Activated CD4-positive, alpha-beta T cell treated with anti-CD3 and anti-CD28 coated beads, Interleukin-2, amount 10 ng/mL, durations not matched to agents 7 days and 5 days (primary cell): ENCODE data around the gene TMEM164. TPM values are rescaled to one million over a fixed set of nuclear protein-coding genes. Genes with fewer than 3 reads are reported as not detected.

Source experiments
- CTCF ChIA-PET: fragments of 350-600 bp; sonication (Branson Sonifier 250); formaldehyde crosslinking; loops from one replicate; lab custom pipeline; 2021; ENCODE audit warnings: antibody characterized with exemption; lab: Charles Lee
- POLR2A ChIA-PET: fragments of 350-600 bp; sonication (Branson Sonifier 250); formaldehyde crosslinking; loops from one replicate; lab custom pipeline; 2021; ENCODE audit warnings: antibody characterized with exemption; lab: Charles Lee
- DNase-seq: peaks from one replicate; pipeline ENCODE4 v3.0.0-alpha.2; 2020
- H3K27ac Mint-ChIP-seq: one replicate; pipeline ENCODE4 v1.8.0; 2021; ENCODE audit warnings: mild to moderate bottlenecking, moderate library complexity, mixed read lengths
- H3K27me3 Mint-ChIP-seq: one replicate; pipeline ENCODE4 v1.8.0; 2021; ENCODE audit warnings: mixed read lengths
- H3K36me3 Mint-ChIP-seq: one replicate; pipeline ENCODE4 v1.8.0; 2021; ENCODE audit warnings: low read depth, mixed read lengths
- H3K4me1 Mint-ChIP-seq: one replicate; pipeline ENCODE4 v1.8.0; 2021; ENCODE audit warnings: mixed read lengths
- H3K4me3 Mint-ChIP-seq: one replicate; pipeline ENCODE4 v1.8.0; 2021; ENCODE audit warnings: mild to moderate bottlenecking, moderate library complexity, mixed read lengths
- H3K9me3 Mint-ChIP-seq: one replicate; pipeline ENCODE4 v1.8.0; 2021; ENCODE audit warnings: mixed read lengths
- total RNA-seq, 2 experiments: library from RNA; stranded (reverse); gene quantifications; one replicate each; pipeline ENCODE4 v1.2.3, GENCODE V29; 2021

Gene TMEM164
- total RNA-seq, 2 experiments from 2014 or later, result 19.2 to 20.9 TPM

DNA sequence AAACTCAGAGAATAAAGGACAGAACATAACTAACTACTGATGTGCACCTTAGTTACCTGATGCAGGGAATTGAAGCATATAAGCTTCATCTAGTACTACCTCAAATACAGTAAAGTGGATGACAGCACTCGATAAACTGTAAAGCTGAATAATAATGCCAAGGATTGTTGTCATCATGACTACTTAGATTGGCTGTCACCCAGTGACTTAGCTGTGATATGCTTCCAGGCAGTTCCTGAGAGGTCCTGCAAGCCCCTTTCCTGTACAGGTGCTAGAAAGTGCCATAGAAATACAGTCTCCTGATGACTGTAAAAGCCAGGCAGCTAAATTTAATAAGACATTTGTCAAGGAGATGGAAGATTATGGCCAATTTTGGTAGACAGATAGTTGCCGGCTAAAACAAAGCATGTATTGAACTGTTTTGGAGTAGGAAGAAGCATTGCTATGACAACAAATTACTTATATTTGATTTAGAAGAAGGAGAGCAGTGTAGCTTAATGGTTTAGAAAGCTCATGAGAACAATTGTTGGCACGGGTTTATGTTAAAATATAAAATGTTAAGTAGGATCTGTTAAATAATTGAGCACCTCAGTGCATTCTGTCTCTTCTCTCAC lies 29.7 kb downstream of the TMEM164 start:
- H3K9me3 Mint-ChIP-seq, result no peaks in the 10 kb centered on the region
- peaks cover 3% of the 10 kb centered on the region for H3K36me3 Mint-ChIP-seq
- peaks cover 2% of the 10 kb centered on the region for H3K4me1 Mint-ChIP-seq
- CTCF ChIA-PET, result interaction anchor here (1.2 to 2.0 kb wide), 2 partner anchors 10 to 19 kb away, joined by 3 to 7 read pairs; no protein-coding TSS in a partner anchor
- POLR2A ChIA-PET, result no interaction called here
- DNase-seq, result no peak
- no peak overlapping the region for H3K4me3 Mint-ChIP-seq
- H3K27me3 Mint-ChIP-seq, result no peaks in the 10 kb centered on the region
- H3K27ac Mint-ChIP-seq, result no peak overlapping the region

DNA sequence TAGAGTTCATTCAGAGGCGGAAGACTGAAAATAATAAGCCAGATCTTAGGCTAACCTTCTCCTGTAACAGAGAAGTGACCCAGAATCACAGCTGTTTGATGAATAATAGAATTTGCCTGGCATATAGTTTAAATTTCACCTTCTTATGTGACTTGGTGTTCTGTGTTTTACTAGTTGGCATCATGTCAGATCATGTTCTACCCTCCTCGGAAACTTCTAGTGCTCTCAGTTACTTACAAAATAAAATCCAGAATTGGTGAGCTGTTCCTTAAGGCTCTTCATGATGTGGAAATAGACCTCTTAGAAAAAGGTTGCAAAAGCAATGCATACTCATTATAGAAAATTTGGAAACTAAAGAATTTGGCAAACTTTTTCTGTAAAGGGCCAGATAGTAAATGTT lies 31.1 kb downstream of the TMEM164 start:
- no peak for DNase-seq
- POLR2A ChIA-PET, result no interaction called here
- no peak overlapping the region for H3K4me3 Mint-ChIP-seq
- no peak overlapping the region for H3K27ac Mint-ChIP-seq
- no peaks in the 10 kb centered on the region for H3K36me3 Mint-ChIP-seq
- H3K9me3 Mint-ChIP-seq, result no peaks in the 10 kb centered on the region
- H3K27me3 Mint-ChIP-seq, result no peaks in the 10 kb centered on the region
- peaks cover 2% of the 10 kb centered on the region for H3K4me1 Mint-ChIP-seq
- CTCF ChIA-PET, result no interaction called here

DNA sequence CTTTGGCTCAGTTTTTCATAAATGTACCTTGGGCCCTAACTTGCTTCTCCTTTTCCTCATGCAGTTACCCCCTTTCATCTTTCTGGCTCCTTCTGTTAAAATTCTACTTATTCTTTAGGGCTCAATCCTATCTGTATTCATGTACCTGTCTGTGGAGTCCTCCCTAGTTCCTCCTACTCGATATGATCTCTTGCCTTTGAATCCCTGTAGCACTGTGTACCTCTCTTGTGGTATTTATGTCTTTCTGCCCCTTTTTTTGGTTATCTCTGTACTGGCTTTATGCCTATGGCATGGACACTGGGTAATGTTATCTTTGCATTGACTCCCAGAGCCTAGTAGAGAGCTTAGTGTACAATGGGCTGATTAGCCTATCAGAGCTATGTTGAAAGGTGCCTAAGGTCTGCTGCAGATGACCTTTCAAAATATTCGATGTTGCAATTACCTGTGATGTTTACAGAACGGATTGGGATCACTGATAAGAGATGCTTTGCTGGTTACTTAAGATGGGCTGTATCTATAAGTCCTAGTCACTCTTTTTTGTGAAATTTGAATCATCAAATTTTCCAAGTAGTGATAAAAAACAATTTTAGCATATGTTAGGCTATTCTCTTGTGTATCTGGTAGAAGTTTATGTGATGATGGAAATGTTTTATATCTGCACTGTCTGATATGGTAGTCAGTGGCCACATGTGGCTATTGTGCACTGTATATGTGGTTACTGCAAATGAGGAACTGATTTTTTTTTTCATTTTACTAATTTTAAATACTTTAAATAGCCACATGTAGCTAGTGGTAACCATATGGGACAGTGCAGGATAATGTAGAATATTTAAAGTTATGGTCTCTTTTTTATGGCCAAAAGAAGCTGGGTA lies 33.5 kb downstream of the TMEM164 start:
- Mint-ChIP-seq H3K4me1 (no peaks in the 10 kb centered on the region), H3K9me3 (no peaks in the 10 kb centered on the region), H3K36me3 (peaks cover 4% of the 10 kb centered on the region), H3K27ac (no peak overlapping the region), H3K4me3 (no peak overlapping the region), H3K27me3 (no peaks in the 10 kb centered on the region)
- POLR2A ChIA-PET, result no interaction called here
- no peak for DNase-seq
- CTCF ChIA-PET, result no interaction called here

DNA sequence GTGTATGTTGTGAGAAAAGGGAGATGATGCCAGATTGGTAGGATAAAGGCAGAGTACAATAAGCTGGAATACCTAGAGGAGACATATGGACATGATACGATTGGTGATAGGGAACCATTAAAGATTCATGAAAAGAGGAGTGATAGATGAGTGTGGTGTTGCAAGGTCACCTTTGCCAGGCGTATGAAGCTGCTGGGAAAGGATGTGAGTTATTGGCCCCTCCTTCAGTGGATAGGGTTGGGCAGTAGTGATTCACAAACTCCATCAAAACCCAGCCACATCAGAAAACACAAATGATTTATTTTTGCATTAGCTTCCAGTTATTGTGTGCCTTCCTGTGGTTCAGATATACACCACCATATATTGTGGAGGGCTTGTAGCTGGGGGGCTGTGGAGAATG lies 34.3 kb downstream of the TMEM164 start:
- CTCF ChIA-PET, result no interaction called here
- Mint-ChIP-seq H3K36me3 (peaks cover 4% of the 10 kb centered on the region), H3K4me1 (no peaks in the 10 kb centered on the region), H3K27me3 (no peaks in the 10 kb centered on the region), H3K27ac (no peak overlapping the region), H3K4me3 (no peak overlapping the region), H3K9me3 (no peaks in the 10 kb centered on the region)
- POLR2A ChIA-PET, result no interaction called here
- no peak for DNase-seq

DNA sequence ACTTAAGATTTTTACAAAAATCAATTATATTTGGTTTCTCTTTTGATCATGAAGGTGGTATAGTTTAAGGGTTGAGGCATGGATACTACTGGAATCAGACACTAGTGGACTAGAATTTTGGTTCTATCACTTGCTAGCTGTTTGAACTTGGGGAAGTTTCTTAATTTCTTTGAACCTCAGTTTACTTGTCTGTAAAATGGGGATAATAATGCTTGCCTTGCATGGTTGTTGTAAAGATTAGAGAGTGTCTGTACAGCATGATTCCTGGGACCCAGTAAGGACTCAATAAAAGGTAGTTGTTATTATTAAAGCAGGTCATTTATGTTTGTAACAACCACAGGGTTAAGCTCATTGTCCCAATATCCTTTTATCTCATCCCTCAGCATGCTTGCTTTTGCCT lies 36.0 kb downstream of the TMEM164 start:
- no peak for DNase-seq
- no peak overlapping the region for H3K27ac Mint-ChIP-seq
- H3K4me1 Mint-ChIP-seq, result peaks cover 10% of the 10 kb centered on the region
- H3K9me3 Mint-ChIP-seq, result no peaks in the 10 kb centered on the region
- H3K4me3 Mint-ChIP-seq, result no peak overlapping the region
- ChIA-PET POLR2A (no interaction called here), CTCF (no interaction called here)
- no peaks in the 10 kb centered on the region for H3K27me3 Mint-ChIP-seq
- peaks cover 4% of the 10 kb centered on the region for H3K36me3 Mint-ChIP-seq

DNA sequence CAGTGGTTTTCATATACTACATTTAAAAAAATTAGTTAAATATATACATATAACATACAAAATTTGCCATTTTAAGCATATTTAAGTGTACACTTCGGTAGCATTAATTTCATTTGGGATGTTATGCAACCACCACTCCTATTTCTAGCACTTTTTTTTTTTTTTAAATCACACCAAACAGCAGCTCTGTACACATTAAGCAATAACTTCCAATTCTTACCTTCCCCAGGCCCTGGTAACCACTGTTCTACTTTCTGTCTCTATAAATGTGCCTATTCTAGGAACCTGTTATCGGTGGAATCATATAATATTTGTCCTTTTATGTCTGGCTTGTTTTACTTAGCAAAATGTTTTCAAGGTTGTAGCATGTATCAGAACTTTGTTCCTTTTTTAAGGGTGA lies 39.1 kb downstream of the TMEM164 start:
- H3K27ac Mint-ChIP-seq, result no peak overlapping the region
- DNase-seq, result no peak
- ChIA-PET CTCF (no interaction called here), POLR2A (interaction anchor here (0.6 kb wide), 1 partner anchor 30 kb away, joined by 8 read pairs; no protein-coding TSS in a partner anchor)
- peaks cover 11% of the 10 kb centered on the region for H3K4me1 Mint-ChIP-seq
- no peak overlapping the region for H3K4me3 Mint-ChIP-seq
- H3K36me3 Mint-ChIP-seq, result peaks cover 4% of the 10 kb centered on the region
- no peaks in the 10 kb centered on the region for H3K27me3 Mint-ChIP-seq
- no peaks in the 10 kb centered on the region for H3K9me3 Mint-ChIP-seq

DNA sequence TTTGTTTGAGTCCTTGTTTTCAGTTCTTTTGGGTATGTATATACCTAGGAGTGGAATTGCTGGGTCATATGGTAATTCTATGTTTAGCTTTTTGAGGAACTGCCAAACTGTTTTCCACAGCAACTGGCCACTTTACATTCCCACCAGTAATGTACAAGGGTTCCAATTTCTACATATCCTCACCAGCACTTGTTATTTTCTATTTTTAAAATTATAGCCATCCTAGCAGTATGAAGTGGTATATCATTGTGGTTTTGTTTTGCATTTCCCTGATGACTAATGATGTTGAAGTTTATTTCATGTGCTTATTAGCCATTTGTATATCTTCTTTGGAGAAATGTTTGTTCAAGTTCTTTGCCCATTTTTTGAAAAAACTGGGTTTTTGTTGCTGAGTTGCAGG lies 39.6 kb downstream of the TMEM164 start:
- H3K27me3 Mint-ChIP-seq, result no peaks in the 10 kb centered on the region
- H3K27ac Mint-ChIP-seq, result no peak overlapping the region
- no peak for DNase-seq
- ChIA-PET POLR2A (no interaction called here), CTCF (no interaction called here)
- peaks cover 11% of the 10 kb centered on the region for H3K4me1 Mint-ChIP-seq
- H3K9me3 Mint-ChIP-seq, result no peaks in the 10 kb centered on the region
- no peak overlapping the region for H3K4me3 Mint-ChIP-seq
- peaks cover 4% of the 10 kb centered on the region for H3K36me3 Mint-ChIP-seq

DNA sequence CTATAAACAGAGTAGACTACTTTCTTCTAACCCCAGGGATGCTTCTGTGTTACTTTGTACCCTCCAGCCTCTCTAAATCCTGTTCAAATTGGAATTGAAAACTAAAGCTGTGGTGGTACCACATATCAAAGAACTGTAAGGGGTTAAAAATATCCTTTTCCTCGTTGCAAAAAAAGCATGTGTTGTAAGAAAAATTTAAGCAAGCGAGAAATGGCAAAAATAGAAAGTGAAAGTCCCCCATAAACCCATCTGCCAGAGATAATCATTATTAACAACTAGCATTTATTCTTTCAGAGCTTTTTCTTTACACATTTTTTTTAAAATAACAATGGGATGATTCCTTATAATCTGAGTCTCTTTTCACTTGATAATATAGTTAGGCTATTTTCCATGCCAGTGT lies 40.6 kb downstream of the TMEM164 start:
- H3K4me3 Mint-ChIP-seq, result no peak overlapping the region
- no peaks in the 10 kb centered on the region for H3K9me3 Mint-ChIP-seq
- ChIA-PET POLR2A (no interaction called here), CTCF (interaction anchor here (0.7 kb wide), 1 partner anchor 388 kb away, joined by 7 read pairs; no protein-coding TSS in a partner anchor)
- DNase-seq, result no peak
- no peak overlapping the region for H3K27ac Mint-ChIP-seq
- peaks cover 11% of the 10 kb centered on the region for H3K4me1 Mint-ChIP-seq
- H3K27me3 Mint-ChIP-seq, result no peaks in the 10 kb centered on the region
- peaks cover 4% of the 10 kb centered on the region for H3K36me3 Mint-ChIP-seq

DNA sequence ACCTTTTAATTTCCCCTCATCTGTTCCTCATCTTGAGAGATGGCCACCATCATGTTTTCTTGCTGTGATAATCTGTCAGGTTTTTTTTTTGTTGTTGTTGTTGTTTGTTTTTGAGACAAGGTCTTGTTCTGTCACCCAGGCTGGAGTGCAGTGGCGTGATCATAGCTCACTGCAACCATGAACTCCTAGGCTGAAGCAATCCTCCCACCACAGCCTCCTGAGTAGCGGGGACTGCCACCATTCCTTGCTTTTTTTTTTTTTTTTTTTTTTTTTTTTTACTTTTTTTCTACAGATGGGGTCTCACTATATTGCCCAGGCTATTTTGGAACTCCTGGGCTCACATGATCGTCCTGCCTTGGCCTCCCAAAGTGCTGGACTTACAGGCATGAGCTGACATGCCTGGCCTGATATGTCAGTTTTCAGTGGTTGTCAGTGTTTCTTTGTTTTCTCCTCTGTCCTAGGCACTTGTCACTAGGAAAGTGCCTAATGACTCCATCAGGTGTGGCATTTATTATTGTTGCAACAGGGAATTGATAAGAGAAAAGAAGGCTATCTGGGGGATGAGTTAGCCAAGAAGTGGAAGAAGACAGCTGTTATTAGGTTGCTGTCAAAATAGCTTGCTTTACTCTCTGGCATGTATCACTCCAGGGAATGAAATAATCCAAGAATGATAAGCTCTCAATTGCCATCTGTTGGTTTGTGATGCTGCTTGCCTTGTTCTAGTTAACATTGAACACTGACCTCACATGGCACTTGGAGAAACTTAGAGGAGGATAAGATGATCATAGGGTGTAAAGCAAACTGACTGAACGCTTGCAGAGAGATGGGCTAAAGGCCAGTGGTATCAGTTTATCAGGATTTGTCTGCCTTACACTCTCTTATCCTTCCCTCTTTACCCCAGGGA lies 41.7 kb downstream of the TMEM164 start:
- no peaks in the 10 kb centered on the region for H3K9me3 Mint-ChIP-seq
- peaks cover 11% of the 10 kb centered on the region for H3K4me1 Mint-ChIP-seq
- no peaks in the 10 kb centered on the region for H3K27me3 Mint-ChIP-seq
- POLR2A ChIA-PET, result no interaction called here
- H3K4me3 Mint-ChIP-seq, result no peak overlapping the region
- DNase-seq, result no peak
- CTCF ChIA-PET, result interaction anchor here (0.5 to 0.9 kb wide), 4 partner anchors 25 to 387 kb away, joined by 3 to 7 read pairs (median 3); no protein-coding TSS in a partner anchor
- no peak overlapping the region for H3K27ac Mint-ChIP-seq
- H3K36me3 Mint-ChIP-seq, result peaks cover 4% of the 10 kb centered on the region

DNA sequence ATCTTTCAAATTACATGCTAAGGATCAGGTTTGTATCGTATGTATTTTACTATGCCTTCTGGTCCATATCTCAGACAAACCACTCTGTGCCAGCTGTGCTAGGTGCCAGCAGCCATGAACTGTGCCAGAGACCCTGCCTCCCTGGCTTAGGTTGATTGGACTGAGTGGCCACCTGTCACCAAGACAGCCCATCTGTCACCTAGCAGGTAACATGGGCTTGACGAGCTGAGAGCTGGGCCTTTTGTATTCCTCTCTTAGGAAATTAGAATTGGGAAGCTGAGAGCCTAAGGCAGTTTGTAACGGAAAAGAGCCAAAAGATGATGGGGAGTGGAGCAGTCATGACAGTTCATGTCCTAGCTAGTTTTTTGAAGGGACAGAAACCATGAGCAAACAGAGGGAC lies 42.5 kb downstream of the TMEM164 start:
- CTCF ChIA-PET, result interaction anchor here (0.5 to 1.0 kb wide), 3 partner anchors 9 to 344 kb away, joined by 3 to 4 read pairs (median 3); no protein-coding TSS in a partner anchor

DNA sequence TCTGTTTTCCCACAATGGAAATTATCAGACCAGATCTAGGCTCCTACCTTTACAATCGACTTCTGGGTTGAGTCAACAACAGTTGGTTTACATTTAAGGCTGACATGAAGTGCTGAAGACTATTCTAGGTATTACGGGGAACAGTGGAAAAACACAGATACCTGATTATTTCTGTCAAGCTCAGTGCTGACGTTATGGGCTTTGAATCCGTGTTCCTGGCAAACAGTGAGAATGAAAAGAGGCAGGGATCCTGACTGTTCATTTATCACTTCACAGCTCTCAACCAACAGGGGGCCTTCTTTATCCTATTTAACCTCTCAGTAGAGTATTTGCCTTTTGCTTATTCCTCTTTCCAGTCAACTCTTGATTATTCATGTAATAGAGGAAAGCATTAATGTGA lies 43.1 kb downstream of the TMEM164 start:
- Mint-ChIP-seq H3K4me1 (peaks cover 11% of the 10 kb centered on the region), H3K27me3 (no peaks in the 10 kb centered on the region), H3K9me3 (no peaks in the 10 kb centered on the region), H3K4me3 (no peak overlapping the region), H3K36me3 (peaks cover 3% of the 10 kb centered on the region), H3K27ac (no peak overlapping the region)
- ChIA-PET CTCF (interaction anchor here (1.0 kb wide), 1 partner anchor 8 kb away, joined by 4 read pairs; no protein-coding TSS in a partner anchor), POLR2A (no interaction called here)
- no peak for DNase-seq

More for the DNA sequence above, 42.5 kb downstream of the TMEM164 start:
- peaks cover 4% of the 10 kb centered on the region for H3K36me3 Mint-ChIP-seq
- no peak overlapping the region for H3K4me3 Mint-ChIP-seq
- H3K27me3 Mint-ChIP-seq, result no peaks in the 10 kb centered on the region
- no peak for DNase-seq
- no peaks in the 10 kb centered on the region for H3K9me3 Mint-ChIP-seq
- H3K4me1 Mint-ChIP-seq, result peaks cover 11% of the 10 kb centered on the region
- POLR2A ChIA-PET, result no interaction called here
- no peak overlapping the region for H3K27ac Mint-ChIP-seq

DNA sequence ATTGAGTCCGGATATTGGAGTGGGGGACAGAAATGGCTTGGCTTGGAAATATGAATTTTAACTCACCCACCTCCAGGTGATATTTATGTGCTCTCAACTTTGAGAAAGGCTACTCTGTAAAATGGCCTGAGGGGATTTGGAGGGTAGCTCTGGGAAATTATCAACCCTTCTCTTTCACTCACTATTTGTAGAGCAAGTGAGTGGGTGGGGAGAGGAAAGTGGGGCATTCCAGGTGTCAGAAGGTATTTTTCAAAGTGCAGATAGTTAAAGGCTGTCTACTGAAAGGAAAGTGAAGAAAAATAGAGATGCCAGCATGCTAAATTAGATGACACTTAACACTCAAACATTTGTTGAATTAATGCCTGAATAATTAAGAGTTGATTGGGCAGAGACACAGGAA lies 44.1 kb downstream of the TMEM164 start:
- Mint-ChIP-seq H3K27me3 (no peaks in the 10 kb centered on the region), H3K4me3 (no peak overlapping the region), H3K36me3 (no peaks in the 10 kb centered on the region), H3K27ac (no peak overlapping the region), H3K9me3 (no peaks in the 10 kb centered on the region), H3K4me1 (peaks cover 11% of the 10 kb centered on the region)
- no peak for DNase-seq
- ChIA-PET CTCF (no interaction called here), POLR2A (no interaction called here)
